GM23248 (cell line): ENCODE data around the gene B9D1.

Source experiments
- EZH2 ChIP-seq: fragments of 200-600 bp; sonication (generic); IDR thresholded peaks from 2 replicates; pipeline ENCODE4 v1.6.1; 2018; ENCODE audit warnings: antibody characterized with exemption, mild to moderate bottlenecking; ENCODE audit not compliant: insufficient read depth, poor library complexity, severe bottlenecking
- EZH2phosphoT487 ChIP-seq: fragments of 200-600 bp; sonication (generic); IDR thresholded peaks from 2 replicates; pipeline ENCODE4 v1.6.1; 2018; ENCODE audit warnings: antibody characterized with exemption, moderate library complexity, mild to moderate bottlenecking, low read depth; ENCODE audit not compliant: insufficient read depth

- TF ChIP-seq EZH2phosphoT487 (no peak), EZH2 (no peak)
Measured at GRCh38 chr17:19333132-19333440, 29.4 kb downstream of the B9D1 start.
